H1 (cell line): Measurements from ENCODE around the gene CCSER2. TPM values are rescaled to one million over a fixed set of nuclear protein-coding genes. Genes with fewer than 3 reads are reported as not detected.

Experiments used
- CTCF ChIA-PET: fragments of 300-600 bp; sonication (Branson Sonifier 250); formaldehyde crosslinking; loops from one replicate; lab custom pipeline; 2021; ENCODE audit not compliant: partially characterized antibody; lab: Charles Lee
- POLR2A ChIA-PET: fragments of 300-600 bp; sonication (Branson Sonifier 250); formaldehyde crosslinking; loops from one replicate; lab custom pipeline; 2021; ENCODE audit warnings: inconsistent platforms; ENCODE audit not compliant: partially characterized antibody; lab: Charles Lee
- DNase-seq, 2 experiments: peaks; one replicate each; pipeline versions ENCODE4 v3.0.0 to v3.0.0-alpha.2; 2010 to 2022; ENCODE audit warnings: low spot score in 2 of 2, low read depth in 1 of 2, mixed read lengths in 1 of 2
- FAIRE-seq: peaks from 2 replicates; lab custom pipeline; 2011; peaks lifted over from hg19 to GRCh38; lab: Jason Lieb, UNC
- H2AFZ ChIP-seq: 2 replicates; pipeline ENCODE4 v1.8.1; 2012; ENCODE audit warnings: low read length, inconsistent platforms
- H2AK5ac ChIP-seq: 2 replicates; pipeline ENCODE4 v1.6.1; 2013; ENCODE audit warnings: low read depth, low read length
- H2BK120ac ChIP-seq: replicated peaks from 2 replicates; pipeline ENCODE3; 2013; ENCODE audit warnings: low read depth, low read length, inconsistent platforms
- H2BK12ac ChIP-seq: 2 replicates; pipeline ENCODE4 v1.6.1; 2013; ENCODE audit warnings: low read depth, low read length
- H2BK15ac ChIP-seq: 2 replicates; pipeline ENCODE4 v1.6.1; 2013; ENCODE audit warnings: low read length
- H2BK20ac ChIP-seq: 2 replicates; pipeline ENCODE4 v1.6.1; 2013; ENCODE audit warnings: low read length
- H2BK5ac ChIP-seq: 2 replicates; pipeline ENCODE4 v1.6.1; 2013; ENCODE audit warnings: low read depth, low read length
- H3K14ac ChIP-seq: 2 replicates; pipeline ENCODE4 v1.6.1; 2013; ENCODE audit warnings: inconsistent platforms; ENCODE audit not compliant: insufficient read length
- H3K18ac ChIP-seq: 2 replicates; pipeline ENCODE4 v1.6.1; 2013; ENCODE audit warnings: low read length; ENCODE audit errors: extremely low read depth
- H3K23ac ChIP-seq: 2 replicates; pipeline ENCODE4 v1.6.1; 2013; ENCODE audit warnings: inconsistent platforms; ENCODE audit not compliant: insufficient read length
- H3K23me2 ChIP-seq: 2 replicates; pipeline ENCODE4 v1.6.1; 2013; ENCODE audit warnings: low read depth, low read length
- H3K27ac ChIP-seq: 2 replicates; pipeline ENCODE4 v1.6.1; 2011; ENCODE audit warnings: low read depth, low read length, inconsistent platforms
- H3K27me3 ChIP-seq, 4 experiments: replicated peaks in 1 of 4; 1 replicate in 1 of 4; 2 replicates in 3 of 4; pipeline versions ENCODE4 v1.6.1 to v1.8.1; 2011 to 2013; ENCODE audit warnings: low read length in 3 of 4, mild to moderate bottlenecking in 3 of 4, inconsistent platforms in 2 of 4, mixed read lengths in 2 of 4, moderate library complexity in 1 of 4; ENCODE audit not compliant: control insufficient read depth in 3 of 4, insufficient read depth in 3 of 4; ENCODE audit errors: extremely low read depth in 1 of 4
- H3K36me3 ChIP-seq, 4 experiments: 2 replicates each; pipeline versions ENCODE4 v1.6.1 to v1.8.1; 2011 to 2013; ENCODE audit warnings: mild to moderate bottlenecking in 4 of 4, low read length in 3 of 4, moderate library complexity in 2 of 4, control low read depth in 1 of 4, inconsistent platforms in 1 of 4; ENCODE audit not compliant: insufficient read depth in 4 of 4, control insufficient read depth in 2 of 4
- H3K4ac ChIP-seq: replicated peaks from 2 replicates; pipeline ENCODE3; 2013; ENCODE audit warnings: low read length, low read depth, mixed read lengths, inconsistent platforms; ENCODE audit not compliant: insufficient read length
- H3K4me1 ChIP-seq, 4 experiments: replicated peaks in 1 of 4; 1 replicate in 1 of 4; 2 replicates in 3 of 4; pipeline versions ENCODE4 v1.6.1 to v1.8.1; 2011 to 2013; ENCODE audit warnings: low read length in 3 of 4, inconsistent platforms in 2 of 4, mixed read lengths in 1 of 4; ENCODE audit not compliant: insufficient read depth in 4 of 4, control insufficient read depth in 3 of 4
- H3K4me2 ChIP-seq, 2 experiments: 2 replicates each; pipeline versions ENCODE4 v1.6.1 to v1.8.1; 2011 to 2013; ENCODE audit warnings: low read depth in 2 of 2, low read length in 2 of 2, control low read depth in 1 of 2, inconsistent platforms in 1 of 2, mild to moderate bottlenecking in 1 of 2; ENCODE audit not compliant: insufficient read depth in 1 of 2
- H3K4me3 ChIP-seq, 4 experiments: fragments of 200-600, 300-600 bp in 1 of 4; sonication (generic), shearing (Covaris generic), sonication (Bioruptor Twin) in 1 of 4; 2 replicates each; pipeline versions ENCODE4 v1.5.1 to v1.8.1; 2011 to 2016; ENCODE audit warnings: low read length in 4 of 4, low read depth in 3 of 4, control low read depth in 2 of 4, inconsistent platforms in 2 of 4, mild to moderate bottlenecking in 2 of 4, mixed read lengths in 1 of 4, moderate library complexity in 1 of 4; ENCODE audit not compliant: insufficient read depth in 2 of 4; ENCODE audit errors: extremely low read depth in 1 of 4
- H3K56ac ChIP-seq: replicated peaks from 2 replicates; pipeline ENCODE3; 2013; ENCODE audit warnings: low read depth, mild to moderate bottlenecking, mixed read lengths, low read length, inconsistent platforms; ENCODE audit not compliant: insufficient read length
- H3K79me1 ChIP-seq: 2 replicates; pipeline ENCODE4 v1.6.1; 2013; ENCODE audit warnings: low read depth, low read length, control low read depth
- H3K79me2 ChIP-seq, 2 experiments: 2 replicates each; pipeline versions ENCODE4 v1.6.1 to v1.8.1; 2012 to 2013; ENCODE audit warnings: low read length in 2 of 2, mild to moderate bottlenecking in 2 of 2, inconsistent platforms in 1 of 2; ENCODE audit not compliant: insufficient read depth in 2 of 2, control insufficient read depth in 1 of 2
- H3K9ac ChIP-seq, 4 experiments: replicated peaks in 1 of 4; 1 replicate in 1 of 4; 2 replicates in 3 of 4; pipeline versions ENCODE4 v1.6.1 to v1.8.1; 2011 to 2013; ENCODE audit warnings: low read depth in 3 of 4, low read length in 3 of 4, control low read depth in 2 of 4, mild to moderate bottlenecking in 2 of 4, moderate library complexity in 2 of 4, inconsistent platforms in 1 of 4; ENCODE audit errors: extremely low read depth in 1 of 4
- H3K9me3 ChIP-seq, 2 experiments: 2 replicates each; pipeline versions ENCODE4 v1.6.1 to v1.8.1; 2012 to 2013; ENCODE audit warnings: mild to moderate bottlenecking in 2 of 2, moderate library complexity in 2 of 2, control low read depth in 1 of 2, inconsistent platforms in 1 of 2, low read depth in 1 of 2, low read length in 1 of 2, mixed read lengths in 1 of 2; ENCODE audit not compliant: insufficient read depth in 2 of 2
- H4K20me1 ChIP-seq, 2 experiments: replicated peaks in 1 of 2; 2 replicates each; pipeline versions ENCODE3 to v1.8.1; 2011 to 2013; ENCODE audit warnings: inconsistent platforms in 2 of 2, low read length in 2 of 2, mild to moderate bottlenecking in 1 of 2; ENCODE audit not compliant: insufficient read depth in 2 of 2, control insufficient read depth in 1 of 2
- H4K5ac ChIP-seq: 2 replicates; pipeline ENCODE4 v1.6.1; 2013; ENCODE audit warnings: low read length, low read depth, mixed read lengths, inconsistent platforms; ENCODE audit not compliant: insufficient read length
- H4K8ac ChIP-seq: 2 replicates; pipeline ENCODE4 v1.8.0; 2013; ENCODE audit warnings: mild to moderate bottlenecking, moderate library complexity, low read length, inconsistent platforms; ENCODE audit not compliant: insufficient read depth; ENCODE audit errors: extremely low read depth
- H4K91ac ChIP-seq: replicated peaks from 2 replicates; pipeline ENCODE3; 2013; ENCODE audit warnings: low read length, mixed read lengths, inconsistent platforms; ENCODE audit not compliant: insufficient read length
- SP1 ChIP-seq: IDR thresholded peaks from 2 replicates; pipeline ENCODE4 v1.6.1; 2011; ENCODE audit warnings: low read depth, low read length
- WGBS, 2 experiments: shearing (Covaris generic) in 1 of 2; methylation state at CpG; one replicate each; pipeline versions ENCODE4 v1.1.6 to v1.1.7; 2013 to 2015; ENCODE audit warnings: low lambda C conversion rate in 2 of 2, mixed read lengths in 2 of 2, inconsistent platforms in 1 of 2, low coverage in 1 of 2, missing lambda C conversion rate in 1 of 2; ENCODE audit not compliant: insufficient replicate concordance in 2 of 2, insufficient coverage in 1 of 2, insufficient read length in 1 of 2; ENCODE audit errors: extremely low coverage in 1 of 2, missing lambda C conversion rate in 1 of 2; 5-methylcytosine and 5-hydroxymethylcytosine counted together
- polyA plus RNA-seq, 7 experiments: library from polyadenylated mRNA; depleted of rRNA in 3 of 7; stranded (reverse) in 5 of 7; unstranded in 2 of 7; fragments of >200 nt in 5 of 7; fragments of 200-250 nt in 2 of 7; gene quantifications; 1 replicate in 5 of 7; 2 replicates in 1 of 7; 4 replicates in 1 of 7; pipeline versions ENCODE4 v1.2.1 to v1.2.3, GENCODE V29; 2011 to 2013; ENCODE audit warnings: missing spikeins in 2 of 7, mixed read lengths in 2 of 7
- total RNA-seq: library from RNA; stranded (reverse); fragmentation: NEBNext Ultra II Directional; extraction: Animal tissue kit (Norgen Biotek cat#: 25700); gene quantifications from 2 replicates; pipeline ENCODE4 v1.2.1, GENCODE V29; 2021
- TF ChIP-seq, protein P1 (sequence below): IDR thresholded peaks from 2 replicates; pipeline ENCODE4 v1.6.1; 2011; ENCODE audit warnings: low read depth, mild to moderate bottlenecking, low read length; ENCODE audit not compliant: insufficient read depth

The CCSER2 gene
- total and polyA plus RNA-seq, 2 of the 8 experiments (the other 6 are each of a cell fraction or from before 2014, with no cell fraction given), result 6.9 to 30.5 TPM

DNA sequence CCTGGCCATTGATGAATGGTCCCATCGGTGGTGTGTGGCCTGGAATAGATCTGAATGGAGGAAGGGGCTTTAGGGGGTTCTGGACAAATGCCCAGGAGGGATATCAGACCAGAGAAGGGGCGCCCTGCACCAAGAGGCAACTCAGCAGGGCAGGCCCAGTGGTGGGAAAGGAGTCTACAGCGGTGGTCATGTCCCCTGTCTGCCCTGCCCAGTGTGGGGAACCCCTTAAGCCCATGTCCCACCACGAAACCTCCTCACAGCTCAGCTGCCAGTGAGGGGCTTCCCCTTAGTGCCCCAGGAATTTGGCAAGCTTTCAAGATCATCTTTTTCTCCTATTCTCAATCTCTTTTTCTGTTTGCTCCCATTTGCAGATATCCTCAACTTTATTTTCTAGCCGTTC lies 14.1 kb upstream of the CCSER2 start:
- no peaks in the 10 kb centered on the region for H4K20me1 ChIP-seq
- no peak overlapping the region for H2BK5ac ChIP-seq
- no peak overlapping the region; the same call in 1 of the 2 replicates for H4K8ac ChIP-seq
- H4K91ac ChIP-seq, result no peak overlapping the region
- CTCF ChIA-PET, result interaction anchor here (1.3 to 2.2 kb wide), 3 partner anchors 39 to 77 kb away, joined by 3 to 6 read pairs (median 6); no protein-coding TSS in a partner anchor
- no peaks in the 10 kb centered on the region for H3K9me3 ChIP-seq
- POLR2A ChIA-PET, result interaction anchor here (1.3 kb wide), 1 partner anchor 14 kb away, joined by 4 read pairs; the partner anchor contains the start of gene CCSER2
- H2AK5ac ChIP-seq, result no peak overlapping the region
- no peak overlapping the region for H2BK15ac ChIP-seq
- no peak overlapping the region for H2AFZ ChIP-seq
- no peaks in the 10 kb centered on the region for H3K23me2 ChIP-seq
- no peak overlapping the region for H3K14ac ChIP-seq
- peaks cover 0 to 5% (median 3%) of the 10 kb centered on the region in 4 experiments; a peak in 3 of 7 replicates for H3K4me1 ChIP-seq
- H3K79me1 ChIP-seq, result no peaks in the 10 kb centered on the region
- H3K79me2 ChIP-seq, result no peaks in the 10 kb centered on the region
- H3K4me2 ChIP-seq, result no peak overlapping the region
- no peak overlapping the region for H4K5ac ChIP-seq
- no peak overlapping the region for H3K9ac ChIP-seq
- WGBS, 2 experiments, result 91% methylated on average over 5 of the region's 5 CpGs; no CpG with 5 or more reads in 1 of the 2 experiments
- no peak overlapping the region for H3K4ac ChIP-seq
- H3K23ac ChIP-seq, result no peak overlapping the region
- no peak overlapping the region for H2BK12ac ChIP-seq
- no peak for FAIRE-seq
- no peak overlapping the region for H3K56ac ChIP-seq
- no peak for DNase-seq
- no peak overlapping the region for H2BK120ac ChIP-seq
- no peak overlapping the region for H3K18ac ChIP-seq
- no peaks in the 10 kb centered on the region for H3K27me3 ChIP-seq
- H2BK20ac ChIP-seq, result no peak overlapping the region
- H3K27ac ChIP-seq, result no peak overlapping the region
- no peaks in the 10 kb centered on the region for H3K36me3 ChIP-seq
- TF ChIP-seq SP1, result no peak
- TF ChIP-seq, protein P1, sequence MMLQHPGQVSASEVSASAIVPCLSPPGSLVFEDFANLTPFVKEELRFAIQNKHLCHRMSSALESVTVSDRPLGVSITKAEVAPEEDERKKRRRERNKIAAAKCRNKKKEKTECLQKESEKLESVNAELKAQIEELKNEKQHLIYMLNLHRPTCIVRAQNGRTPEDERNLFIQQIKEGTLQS, result no peak
- H3K4me3 ChIP-seq, result no peak overlapping the region
